PC-3 (cell line): ENCODE results near the gene RB1. TPM values are rescaled to one million over a fixed set of nuclear protein-coding genes. Genes with fewer than 3 reads are reported as not detected.

ENCODE experiments used
- ATAC-seq: fragments of 200-7000 bp; cut with Tn5 transposase; 2 replicates; pipeline ENCODE4 v1.9.1; 2020; ENCODE audit warnings: mild to moderate bottlenecking, moderate library complexity
- BruUV-seq: library from RNA; stranded (reverse); fragments of 400-500 nt; replicated peaks from 2 replicates; lab custom pipeline; 2021; lab: Mats Ljungman, UMichigan
- CTCF ChIA-PET: fragments of 300-600 bp; sonication (Branson Sonifier 250); formaldehyde crosslinking; loops from one replicate; lab custom pipeline; 2022; ENCODE audit warnings: antibody characterized with exemption; lab: Charles Lee
- POLR2A ChIA-PET: fragments of 300-600 bp; sonication (Branson Sonifier 250); formaldehyde crosslinking; loops from one replicate; lab custom pipeline; 2022; ENCODE audit warnings: antibody characterized with exemption; ENCODE audit not compliant: unreplicated experiment; lab: Charles Lee
- DNase-seq: peaks from one replicate; pipeline ENCODE4 v3.0.0-alpha.2; 2015
- H2AFZ ChIP-seq: fragments of 300-600 bp; sonication (generic); 2 replicates; pipeline ENCODE4 v1.6.0; 2016; ENCODE audit warnings: antibody characterized with exemption, low read length
- H3F3A ChIP-seq: fragments of 300-600 bp; sonication (generic); one replicate; pipeline ENCODE4 v1.6.0; 2017; ENCODE audit warnings: antibody characterized with exemption, low read length, control low read depth, mild to moderate bottlenecking; ENCODE audit not compliant: unreplicated experiment
- H3K27ac ChIP-seq: fragments of 300-600 bp; sonication (generic); 2 replicates; pipeline ENCODE4 v1.5.1; 2016; ENCODE audit warnings: mild to moderate bottlenecking, low read length
- H3K27me3 ChIP-seq: fragments of 300-600 bp; sonication (generic); 2 replicates; pipeline ENCODE4 v1.6.1; 2016; ENCODE audit warnings: low read length, mixed read lengths
- H3K36me3 ChIP-seq: fragments of 300-600 bp; sonication (generic); 2 replicates; pipeline ENCODE4 v1.6.1; 2016; ENCODE audit warnings: low read depth, mixed run types, low read length, mixed read lengths
- H3K4me1 ChIP-seq: fragments of 300-600 bp; sonication (generic); 2 replicates; pipeline ENCODE4 v1.5.1; 2016; ENCODE audit warnings: low read length; ENCODE audit not compliant: insufficient read depth
- H3K4me2 ChIP-seq: fragments of 300-600 bp; sonication (generic); 2 replicates; pipeline ENCODE4 v1.6.0; 2016; ENCODE audit warnings: low read length
- H3K4me3 ChIP-seq: fragments of 300-600 bp; sonication (generic); 2 replicates; pipeline ENCODE4 v1.5.1; 2016; ENCODE audit warnings: mild to moderate bottlenecking, low read length, mixed read lengths
- H3K79me2 ChIP-seq: fragments of 300-600 bp; sonication (generic); 2 replicates; pipeline ENCODE4 v1.6.1; 2017; ENCODE audit warnings: low read length, mixed read lengths
- H3K9ac ChIP-seq: fragments of 300-600 bp; sonication (generic); 2 replicates; pipeline ENCODE4 v1.6.0; 2016; ENCODE audit warnings: mild to moderate bottlenecking, low read length
- H3K9me2 ChIP-seq: fragments of 300-600 bp; sonication (generic); replicated peaks from 2 replicates; pipeline ENCODE4 v1.6.1; 2016; ENCODE audit warnings: mixed run types, low read length, mixed read lengths
- H3K9me3 ChIP-seq: fragments of 300-600 bp; sonication (generic); 2 replicates; pipeline ENCODE4 v1.6.1; 2016; ENCODE audit warnings: low read length, mixed read lengths
- H4K20me1 ChIP-seq: fragments of 300-600 bp; sonication (generic); 2 replicates; pipeline ENCODE4 v1.6.1; 2016; ENCODE audit warnings: low read length, mixed read lengths
- CTCF ChIP-seq: fragments of 300-600 bp; sonication (generic); conservative IDR thresholded peaks from 2 replicates; pipeline ENCODE4 v1.5.1; 2017; ENCODE audit warnings: antibody characterized with exemption, low read depth, mild to moderate bottlenecking, low read length
- EZH2 ChIP-seq: fragments of 300-600 bp; sonication (generic); IDR thresholded peaks from one replicate; pipeline ENCODE4 v1.6.1; 2017; ENCODE audit warnings: antibody characterized with exemption, mild to moderate bottlenecking, low read length; ENCODE audit not compliant: unreplicated experiment
- EZH2phosphoT487 ChIP-seq: fragments of 300-600 bp; sonication (generic); IDR thresholded peaks from 2 replicates; pipeline ENCODE4 v1.6.1; 2018; ENCODE audit warnings: mild to moderate bottlenecking, antibody characterized with exemption, low read length, borderline replicate concordance
- intact Hi-C: fragments of 100-400 bp; cut with micrococcal nuclease; formaldehyde crosslinking; loops from 2 replicates; pipeline ENCODE4 v1.9.0; 2023
- total RNA-seq: library from RNA; depleted of rRNA; stranded (reverse); fragments of >200 nt; gene quantifications from 2 replicates; pipeline ENCODE4 v1.2.3, GENCODE V29; 2014

RB1 gene
- total RNA-seq, 1 experiment from 2014 or later, result 14.3 TPM

DNA sequence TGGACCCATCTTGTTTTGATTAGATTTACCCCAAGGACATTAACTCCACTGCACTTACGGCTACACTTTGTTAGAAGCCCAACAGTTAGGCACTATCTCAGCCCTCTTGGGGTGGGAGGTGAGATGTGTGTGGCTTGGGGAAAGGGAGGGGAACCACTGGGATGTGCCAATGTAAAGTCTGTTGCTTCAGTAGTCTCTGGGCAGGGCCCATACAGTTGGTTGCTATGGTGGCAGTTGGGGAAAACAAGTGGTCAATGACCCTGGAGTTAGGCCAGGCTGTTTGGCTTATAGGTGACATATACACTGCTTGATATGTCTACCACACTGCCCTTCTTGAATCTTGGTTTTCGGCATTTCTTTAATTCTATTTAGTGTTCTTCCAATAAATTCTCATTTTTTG, 8.9 kb upstream of the RB1 start:
- no peak for DNase-seq
- TF ChIP-seq EZH2 (no peak), CTCF (no peak), EZH2phosphoT487 (no peak)
- Histone ChIP-seq H3K9me2 (no peaks in the 10 kb centered on the region), H3K27ac (no peak overlapping the region), H3K36me3 (no peaks in the 10 kb centered on the region), H3K9ac (no peak overlapping the region), H3K9me3 (no peaks in the 10 kb centered on the region), H3K4me1 (no peaks in the 10 kb centered on the region), H3K4me2 (no peak overlapping the region), H3K4me3 (no peak overlapping the region), H3K79me2 (no peaks in the 10 kb centered on the region), H4K20me1 (no peaks in the 10 kb centered on the region), H3F3A (no peaks in the 10 kb centered on the region), H3K27me3 (no peaks in the 10 kb centered on the region), H2AFZ (no peak overlapping the region)
- CTCF ChIA-PET, result no interaction called here
- intact Hi-C loops, result no loop called here
- POLR2A ChIA-PET, result no interaction called here
- no peak for ATAC-seq
- no TSS peak for BruUV-seq

DNA sequence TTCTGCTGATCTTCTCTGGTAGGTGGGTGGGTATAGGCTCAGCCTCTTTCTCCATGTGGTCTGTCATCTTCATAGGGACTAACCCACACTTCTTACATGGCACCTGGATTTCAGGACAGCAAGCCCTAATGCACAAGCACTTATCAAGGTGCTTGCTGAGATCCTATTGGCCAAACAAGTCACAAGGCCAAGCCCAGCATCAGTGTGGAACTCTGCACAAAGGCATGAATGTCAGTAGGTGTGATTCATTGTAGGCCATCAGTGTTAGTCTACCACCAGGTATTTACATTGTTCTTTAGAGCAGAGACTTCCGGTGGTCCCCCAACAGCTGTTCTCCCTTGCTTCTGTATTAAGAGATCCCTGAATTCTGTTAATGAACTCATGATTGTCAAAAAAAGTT, 8.3 kb upstream of the RB1 start:
- no peak overlapping the region for H3K4me3 ChIP-seq
- no peaks in the 10 kb centered on the region for H3K79me2 ChIP-seq
- POLR2A ChIA-PET, result no interaction called here
- no peaks in the 10 kb centered on the region for H4K20me1 ChIP-seq
- TF ChIP-seq EZH2 (no peak), CTCF (no peak), EZH2phosphoT487 (no peak)
- no peaks in the 10 kb centered on the region for H3K4me1 ChIP-seq
- no peak overlapping the region for H2AFZ ChIP-seq
- H3K36me3 ChIP-seq, result no peaks in the 10 kb centered on the region
- no TSS peak for BruUV-seq
- H3K27ac ChIP-seq, result no peak overlapping the region
- no peaks in the 10 kb centered on the region for H3K27me3 ChIP-seq
- no peak overlapping the region for H3K9ac ChIP-seq
- ATAC-seq (no peak), DNase-seq (no peak)
- no peak overlapping the region for H3K4me2 ChIP-seq
- CTCF ChIA-PET, result no interaction called here
- intact Hi-C loops, result no loop called here
- H3K9me3 ChIP-seq, result no peaks in the 10 kb centered on the region
- H3F3A ChIP-seq, result no peaks in the 10 kb centered on the region
- H3K9me2 ChIP-seq, result no peaks in the 10 kb centered on the region

GRCh38 chr13:48296528-48296927, 7.0 kb upstream of the RB1 start:
- CTCF ChIA-PET, result no interaction called here
- DNase-seq (no peak), ATAC-seq (no peak)
- intact Hi-C loops, result no loop called here
- Histone ChIP-seq H2AFZ (no peak overlapping the region), H3K27me3 (no peaks in the 10 kb centered on the region), H3K9me3 (no peaks in the 10 kb centered on the region), H3K36me3 (no peaks in the 10 kb centered on the region), H3F3A (no peaks in the 10 kb centered on the region), H3K9ac (no peak overlapping the region), H3K27ac (no peak overlapping the region), H4K20me1 (no peaks in the 10 kb centered on the region), H3K4me1 (no peaks in the 10 kb centered on the region), H3K79me2 (no peaks in the 10 kb centered on the region), H3K4me2 (no peak overlapping the region), H3K4me3 (no peak overlapping the region), H3K9me2 (no peaks in the 10 kb centered on the region)
- POLR2A ChIA-PET, result no interaction called here
- TF ChIP-seq CTCF, result no peak
- no peak for TF ChIP-seq EZH2
- no peak for TF ChIP-seq EZH2phosphoT487
- no TSS peak for BruUV-seq
